Naive B cell (primary cell): ENCODE results near the gene SYTL1. TPM values are rescaled to one million over a fixed set of nuclear protein-coding genes. Genes with fewer than 3 reads are reported as not detected.

Experiments
- ATAC-seq, 2 donors: fragments of 150-1000 bp; cut with Tn5 transposase; 2 replicates each; pipeline ENCODE4 v1.10.0; 2021; ENCODE audit warnings: low read depth in 2 of 2, mild to moderate bottlenecking in 2 of 2, moderate library complexity in 2 of 2
- DNase-seq: peaks from one replicate; pipeline ENCODE4 v3.0.0; 2022
- H3K27ac Mint-ChIP-seq, 6 donors: one replicate each; pipeline ENCODE4 v1.8.0; 2020 to 2022; ENCODE audit warnings: mild to moderate bottlenecking in 6 of 6, mixed read lengths in 6 of 6, moderate library complexity in 5 of 6, inconsistent platforms in 2 of 6
- H3K27me3 Mint-ChIP-seq, 3 donors: one replicate each; pipeline ENCODE4 v1.8.0; 2021 to 2022; ENCODE audit warnings: mixed read lengths in 3 of 3, mild to moderate bottlenecking in 1 of 3
- H3K36me3 Mint-ChIP-seq, 2 donors: one replicate each; pipeline ENCODE4 v1.8.0; 2020 to 2022; ENCODE audit warnings: mixed read lengths in 2 of 2, inconsistent platforms in 1 of 2, mild to moderate bottlenecking in 1 of 2
- H3K4me1 Mint-ChIP-seq, 3 donors: one replicate each; pipeline ENCODE4 v1.8.0; 2020 to 2022; ENCODE audit warnings: mixed read lengths in 3 of 3, inconsistent platforms in 1 of 3, mild to moderate bottlenecking in 1 of 3, moderate library complexity in 1 of 3
- H3K4me3 Mint-ChIP-seq, 8 donors: one replicate each; pipeline ENCODE4 v1.8.0; 2020 to 2022; ENCODE audit warnings: mild to moderate bottlenecking in 8 of 8, mixed read lengths in 8 of 8, moderate library complexity in 8 of 8, inconsistent platforms in 2 of 8
- H3K9me3 Mint-ChIP-seq, 7 donors: one replicate each; pipeline ENCODE4 v1.8.0; 2020 to 2022; ENCODE audit warnings: mixed read lengths in 7 of 7, mild to moderate bottlenecking in 5 of 7, inconsistent platforms in 2 of 7, moderate library complexity in 1 of 7
- polyA plus RNA-seq, 6 donors: library from polyadenylated mRNA; unstranded; fragments of 300-500 nt; fragmentation: Illumina TruSeq; gene quantifications; one replicate each; pipeline ENCODE4 v1.2.3, GENCODE V29; 2021; ENCODE audit warnings: low read depth in 6 of 6

Gene SYTL1
- polyA plus RNA-seq, 6 donors from 2014 or later = 63.3 to 110 (median 79.9) TPM

DNA sequence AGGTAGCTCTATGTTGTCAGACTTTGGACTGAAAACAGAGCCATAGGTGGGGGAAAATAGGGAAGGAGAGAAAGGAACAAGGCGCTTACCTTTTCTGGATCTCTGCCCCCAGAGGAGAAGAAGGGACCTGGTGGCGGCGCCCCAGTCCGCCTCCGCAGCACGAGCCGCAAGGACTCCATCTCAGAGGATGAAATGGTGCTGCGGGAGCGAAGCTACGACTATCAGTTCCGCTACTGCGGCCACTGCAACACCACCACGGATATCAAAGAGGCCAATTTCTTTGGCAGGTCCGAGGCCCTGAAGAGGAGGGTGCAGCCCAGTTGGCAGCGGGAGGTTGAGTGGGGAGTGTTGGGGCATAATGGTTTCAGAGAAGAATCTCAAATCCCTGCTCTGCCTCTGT is 38.3 kb upstream of the SYTL1 start:
- Mint-ChIP-seq H3K27ac (peak overlapping the region in 1 of 6 donors; percentile 56), H3K9me3 (no peaks in the 10 kb centered on the region), H3K4me3 (no peak overlapping the region), H3K27me3 (no peaks in the 10 kb centered on the region), H3K4me1 (peaks cover 9 to 13% (median 12%) of the 10 kb centered on the region in 3 donors), H3K36me3 (peaks cover 6 to 11% of the 10 kb centered on the region in 2 donors)
- DNase-seq (no peak), ATAC-seq (no peak)

DNA sequence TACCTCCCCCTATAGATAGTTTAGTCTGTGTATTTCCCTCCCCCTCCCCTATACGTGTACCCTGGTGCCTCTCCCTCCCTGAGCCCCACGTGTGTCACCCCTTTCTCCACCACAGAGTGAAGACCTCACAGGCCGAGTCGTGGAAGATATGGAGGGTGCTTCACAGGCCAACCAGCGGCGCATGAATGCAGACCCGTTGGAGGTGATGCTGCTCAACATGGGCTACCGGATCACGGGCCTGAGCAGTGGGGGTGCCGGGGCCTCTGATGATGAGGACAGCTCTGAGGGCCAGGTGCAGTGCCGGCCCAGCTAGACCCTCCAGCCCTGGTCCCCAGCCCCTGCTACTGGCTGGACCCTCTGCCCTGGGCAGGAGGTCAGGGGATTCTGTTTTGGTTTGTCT is 35.8 kb upstream of the SYTL1 start:
- H3K9me3 Mint-ChIP-seq = no peaks in the 10 kb centered on the region
- no peak overlapping the region for H3K4me3 Mint-ChIP-seq
- DNase-seq = no peak
- ATAC-seq = no peak
- peaks cover under 1 to 5% (median 2%) of the 10 kb centered on the region in 3 donors for H3K4me1 Mint-ChIP-seq
- no peak overlapping the region for H3K27ac Mint-ChIP-seq
- no peaks in the 10 kb centered on the region for H3K27me3 Mint-ChIP-seq
- H3K36me3 Mint-ChIP-seq = no peaks in the 10 kb centered on the region

DNA sequence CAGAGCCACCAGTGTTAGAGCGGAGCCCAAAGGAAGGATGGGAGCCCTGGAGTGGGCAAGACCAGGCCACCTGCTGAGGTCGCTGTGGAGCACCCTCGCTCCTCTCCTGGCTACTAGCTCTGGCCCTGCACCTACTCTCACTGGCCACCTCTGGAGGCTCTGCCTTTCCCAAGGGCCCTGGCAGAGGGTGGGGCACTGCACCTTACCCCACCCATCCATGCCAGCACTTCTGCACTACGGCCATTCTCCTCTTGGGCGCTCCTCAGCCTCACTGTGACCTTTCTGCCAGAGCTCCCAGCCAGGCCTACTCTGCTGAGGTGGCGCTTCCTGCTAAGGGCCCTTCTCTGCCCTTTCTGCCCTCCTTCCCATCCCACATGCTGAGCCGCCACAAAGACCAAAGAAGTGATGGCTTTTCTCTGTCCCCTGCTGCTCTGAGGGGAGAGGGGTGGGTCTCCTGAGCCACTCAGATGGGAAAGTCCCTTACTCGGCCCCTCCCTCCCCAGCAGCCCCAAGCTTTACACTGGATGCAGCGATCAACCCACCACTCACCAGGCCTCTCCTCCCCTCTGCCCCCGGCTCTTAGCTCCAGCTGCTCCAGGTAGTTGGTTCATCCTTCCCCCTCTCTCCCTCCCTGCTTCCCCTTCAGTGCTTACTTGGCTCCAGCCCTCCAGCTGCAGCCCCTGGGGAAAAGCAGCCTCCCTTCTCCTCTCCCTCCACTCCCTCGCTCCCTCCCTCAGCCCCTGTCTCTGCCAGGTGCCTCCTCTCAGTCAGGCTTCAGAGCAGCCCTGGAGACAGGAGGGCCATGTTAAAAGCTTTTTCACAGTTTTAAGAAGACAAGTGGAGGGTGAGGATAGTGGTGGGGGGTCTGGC is 34.7 kb upstream of the SYTL1 start:
- Mint-ChIP-seq H3K4me3 (no peak overlapping the region), H3K4me1 (peaks cover 0 to under 1% (median 0%) of the 10 kb centered on the region in 3 donors), H3K9me3 (no peaks in the 10 kb centered on the region), H3K27ac (peak overlapping the region in 2 of 6 donors; percentile 29 to 65), H3K36me3 (no peaks in the 10 kb centered on the region), H3K27me3 (no peaks in the 10 kb centered on the region)
- no peak for DNase-seq
- no peak for ATAC-seq

DNA sequence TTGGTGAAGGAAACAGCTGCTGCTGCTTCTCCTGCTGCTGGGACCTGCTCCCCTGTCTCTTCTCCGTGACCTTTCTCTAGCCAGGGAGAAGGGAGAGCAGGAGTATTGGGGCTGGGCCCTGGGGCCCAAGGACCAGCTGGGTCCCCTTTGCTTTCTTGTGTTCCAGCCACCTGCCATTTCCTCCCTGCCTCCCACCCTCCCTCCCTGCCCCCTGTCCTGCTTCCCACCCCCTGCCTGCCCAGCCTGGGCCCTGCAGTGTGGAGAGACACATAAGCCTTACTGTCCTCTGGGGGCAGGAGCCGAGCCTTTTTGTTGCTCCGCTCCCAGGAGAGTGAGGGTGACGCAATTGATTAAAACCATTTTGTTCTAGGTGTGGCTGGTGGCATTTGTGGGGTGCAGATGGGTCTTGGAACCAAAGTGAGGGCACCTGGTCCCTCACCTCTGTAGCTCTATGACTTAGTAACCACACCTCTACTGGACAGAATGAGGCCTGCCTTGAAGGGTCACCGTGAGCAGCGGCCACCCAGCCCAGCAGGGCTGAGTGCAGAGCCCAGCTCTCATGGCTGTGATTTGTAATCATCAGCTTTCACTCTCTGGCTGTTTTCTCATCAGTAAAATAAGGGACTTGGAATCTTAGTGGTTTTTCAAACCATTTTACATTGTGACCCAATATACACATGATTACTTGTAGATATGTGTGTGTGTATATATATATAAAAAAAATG is 33.8 kb upstream of the SYTL1 start:
- no peak for DNase-seq
- no peaks in the 10 kb centered on the region for H3K27me3 Mint-ChIP-seq
- no peaks in the 10 kb centered on the region for H3K9me3 Mint-ChIP-seq
- H3K27ac Mint-ChIP-seq = no peak overlapping the region
- H3K36me3 Mint-ChIP-seq = no peaks in the 10 kb centered on the region
- H3K4me1 Mint-ChIP-seq = no peaks in the 10 kb centered on the region
- no peak for ATAC-seq
- no peak overlapping the region for H3K4me3 Mint-ChIP-seq

DNA sequence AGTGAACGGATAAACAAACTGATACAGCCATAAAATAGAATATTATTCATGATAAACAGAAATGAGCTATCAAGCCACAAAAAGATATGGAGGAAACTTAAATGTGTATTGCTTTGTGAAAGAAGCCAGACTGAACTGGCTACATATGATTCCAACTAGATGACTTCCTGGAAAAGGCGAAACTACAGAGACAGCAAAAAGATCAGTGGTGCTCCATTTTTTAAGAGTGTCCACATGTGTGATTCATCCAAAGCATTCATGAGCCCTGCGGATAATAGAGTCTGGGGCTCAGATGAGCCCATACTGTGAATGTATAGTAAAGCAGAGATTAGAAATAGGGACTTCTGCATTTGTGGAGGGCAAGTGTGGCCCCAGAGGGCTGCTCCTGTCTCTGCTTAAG is 27.7 kb upstream of the SYTL1 start:
- no peaks in the 10 kb centered on the region for H3K9me3 Mint-ChIP-seq
- ATAC-seq (no peak), DNase-seq (no peak)
- peak overlapping the region in 1 of 6 donors; percentile 49 for H3K27ac Mint-ChIP-seq
- peaks cover 0 to 4% (median 0%) of the 10 kb centered on the region in 3 donors for H3K4me1 Mint-ChIP-seq
- H3K36me3 Mint-ChIP-seq = no peaks in the 10 kb centered on the region
- H3K4me3 Mint-ChIP-seq = no peak overlapping the region
- no peaks in the 10 kb centered on the region for H3K27me3 Mint-ChIP-seq

DNA sequence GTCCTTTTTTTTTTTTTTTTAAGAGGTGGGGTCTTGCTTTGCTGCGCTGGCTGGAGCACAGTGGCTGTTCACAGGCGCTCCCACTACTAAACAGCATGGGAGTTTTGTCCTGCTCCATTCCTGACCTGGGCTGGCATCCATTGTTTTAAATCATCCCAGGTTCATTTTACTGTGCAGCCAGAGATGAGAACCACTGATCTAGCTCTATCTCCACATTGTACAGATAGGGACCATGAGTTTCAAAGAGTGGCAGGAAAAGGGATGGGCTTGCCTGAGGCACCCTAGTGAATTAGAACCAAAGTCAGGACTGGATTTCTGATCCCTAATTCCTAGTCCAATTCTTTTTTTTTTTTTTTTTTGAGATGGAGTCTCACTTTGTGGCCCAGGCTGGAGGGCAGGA is 27.1 kb upstream of the SYTL1 start:
- Mint-ChIP-seq H3K4me1 (peaks cover 0 to 4% (median 0%) of the 10 kb centered on the region in 3 donors), H3K4me3 (no peak overlapping the region), H3K27me3 (peaks cover 0 to 3% (median 2%) of the 10 kb centered on the region in 3 donors), H3K9me3 (no peaks in the 10 kb centered on the region), H3K36me3 (no peaks in the 10 kb centered on the region), H3K27ac (peak overlapping the region in 1 of 6 donors; percentile 49)
- ATAC-seq (no peak), DNase-seq (no peak)

DNA sequence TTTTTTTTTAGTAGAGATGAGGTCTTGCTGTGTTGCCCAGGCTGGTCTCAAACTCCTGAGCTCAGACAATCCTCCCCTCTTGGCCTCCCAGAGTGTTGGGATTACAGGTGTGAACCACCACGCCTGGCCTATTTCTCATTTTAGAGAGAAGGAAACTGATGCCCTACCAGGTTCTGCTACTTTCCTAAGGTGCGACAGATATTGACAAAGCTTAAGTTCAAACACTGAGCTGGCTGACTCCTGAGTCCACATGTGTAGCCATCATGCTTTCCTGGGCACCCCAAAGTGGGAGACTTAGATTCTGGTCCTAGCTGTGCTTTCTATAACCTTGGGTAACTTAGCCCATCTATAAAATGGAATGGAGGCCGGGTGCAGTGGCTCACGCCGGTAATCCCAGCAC is 25.0 kb upstream of the SYTL1 start:
- H3K4me3 Mint-ChIP-seq = no peak overlapping the region
- ATAC-seq = no peak
- no peaks in the 10 kb centered on the region for H3K9me3 Mint-ChIP-seq
- peaks cover 7 to 10% (median 8%) of the 10 kb centered on the region in 3 donors for H3K4me1 Mint-ChIP-seq
- H3K36me3 Mint-ChIP-seq = no peaks in the 10 kb centered on the region
- H3K27ac Mint-ChIP-seq = no peak overlapping the region
- peaks cover 0 to 15% (median 11%) of the 10 kb centered on the region in 3 donors for H3K27me3 Mint-ChIP-seq
- no peak for DNase-seq

DNA sequence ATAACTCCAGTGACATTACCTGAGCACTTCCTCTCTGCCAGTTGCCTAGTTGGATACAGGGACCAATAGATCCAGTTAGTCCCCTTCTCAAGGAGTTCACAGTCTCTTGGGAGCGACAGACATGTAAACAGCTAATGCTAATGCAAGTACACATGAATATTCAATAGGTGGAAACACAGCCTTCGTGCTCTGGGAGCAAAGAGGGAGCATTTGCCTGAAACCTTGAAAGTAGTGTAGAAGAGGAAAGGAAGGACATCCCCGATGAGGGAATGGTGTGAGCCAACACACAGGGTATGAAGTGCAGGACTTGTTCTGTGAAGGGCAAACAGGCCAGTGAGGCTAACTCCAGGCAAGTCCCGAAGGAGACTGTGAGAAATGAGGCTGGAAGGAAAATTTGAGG is 23.7 kb upstream of the SYTL1 start:
- DNase-seq (no peak), ATAC-seq (no peak)
- Mint-ChIP-seq H3K9me3 (no peaks in the 10 kb centered on the region), H3K27ac (no peak overlapping the region), H3K4me1 (peaks cover 15 to 20% (median 16%) of the 10 kb centered on the region in 3 donors), H3K36me3 (no peaks in the 10 kb centered on the region), H3K4me3 (peak overlapping the region in 2 of 8 donors; percentile 33 to 35), H3K27me3 (peaks cover 0 to 15% (median 11%) of the 10 kb centered on the region in 3 donors)

DNA sequence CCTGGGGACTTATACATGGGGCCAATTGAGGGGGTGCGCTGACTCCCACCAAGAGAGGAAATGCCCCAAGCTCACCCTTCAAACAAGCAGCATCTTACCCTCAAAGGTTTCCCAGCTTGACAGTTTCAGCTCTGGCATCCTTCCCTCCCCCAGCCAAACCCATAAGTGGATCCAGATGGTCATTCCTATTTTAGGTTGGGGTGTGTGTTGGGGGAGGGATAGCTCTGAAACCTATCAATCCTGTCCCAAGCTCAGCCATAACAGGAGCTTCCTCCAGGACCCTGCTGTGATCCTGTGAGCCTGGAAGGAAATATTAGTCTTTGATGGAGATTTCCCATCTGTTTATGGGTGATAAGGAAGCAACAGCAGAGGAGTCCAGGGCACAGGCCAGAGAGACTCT is 23.2 kb upstream of the SYTL1 start:
- Mint-ChIP-seq H3K27me3 (peaks cover 0 to 15% (median 11%) of the 10 kb centered on the region in 3 donors), H3K4me3 (no peak overlapping the region), H3K9me3 (no peaks in the 10 kb centered on the region), H3K4me1 (peaks cover 16 to 24% (median 20%) of the 10 kb centered on the region in 3 donors), H3K36me3 (no peaks in the 10 kb centered on the region), H3K27ac (no peak overlapping the region)
- ATAC-seq (no peak), DNase-seq (no peak)

DNA sequence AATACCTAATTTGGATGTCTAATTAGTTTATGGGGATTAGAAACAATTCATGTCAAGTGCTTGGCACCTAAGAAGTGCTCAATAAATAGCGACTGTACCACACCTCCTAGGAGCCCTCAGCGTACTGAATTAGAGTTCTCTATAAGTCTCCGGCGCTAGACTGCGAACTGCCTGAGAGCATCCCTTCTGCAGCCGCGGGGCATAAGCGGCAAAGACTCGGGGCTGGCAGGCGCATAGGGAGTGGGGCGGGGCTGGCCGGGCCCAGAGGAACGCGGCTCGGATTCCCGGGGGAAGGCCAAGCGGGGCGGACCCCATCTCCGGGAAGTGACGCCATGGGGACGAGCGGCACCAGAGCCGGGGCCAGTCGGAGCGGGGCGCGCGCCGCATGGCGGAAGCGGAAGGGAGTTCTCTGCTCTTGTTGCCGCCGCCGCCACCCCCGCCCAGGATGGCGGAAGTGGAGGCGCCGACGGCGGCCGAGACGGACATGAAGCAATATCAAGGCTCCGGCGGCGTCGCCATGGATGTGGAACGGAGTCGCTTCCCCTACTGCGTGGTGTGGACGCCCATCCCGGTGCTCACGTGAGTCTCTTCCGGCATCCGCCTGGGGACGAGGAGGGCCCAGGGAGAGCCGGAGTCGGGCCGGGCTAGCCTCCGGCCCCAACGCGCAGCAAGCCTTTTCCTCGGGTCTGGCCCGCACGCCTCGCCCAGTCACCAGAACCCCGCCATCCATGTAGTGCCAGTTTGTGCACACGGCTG is 19.8 kb upstream of the SYTL1 start, which contains the start of gene TMEM222:
TMEM222 (plus strand) TSS at position 351 of the 756 bp plus-strand sequence; CDS start at position 386, 35 bp downstream.
- ATAC-seq = peak; percentile 95
- DNase-seq = peak; percentile 98
- peaks cover 0 to 15% (median 11%) of the 10 kb centered on the region in 3 donors for H3K27me3 Mint-ChIP-seq

DNA sequence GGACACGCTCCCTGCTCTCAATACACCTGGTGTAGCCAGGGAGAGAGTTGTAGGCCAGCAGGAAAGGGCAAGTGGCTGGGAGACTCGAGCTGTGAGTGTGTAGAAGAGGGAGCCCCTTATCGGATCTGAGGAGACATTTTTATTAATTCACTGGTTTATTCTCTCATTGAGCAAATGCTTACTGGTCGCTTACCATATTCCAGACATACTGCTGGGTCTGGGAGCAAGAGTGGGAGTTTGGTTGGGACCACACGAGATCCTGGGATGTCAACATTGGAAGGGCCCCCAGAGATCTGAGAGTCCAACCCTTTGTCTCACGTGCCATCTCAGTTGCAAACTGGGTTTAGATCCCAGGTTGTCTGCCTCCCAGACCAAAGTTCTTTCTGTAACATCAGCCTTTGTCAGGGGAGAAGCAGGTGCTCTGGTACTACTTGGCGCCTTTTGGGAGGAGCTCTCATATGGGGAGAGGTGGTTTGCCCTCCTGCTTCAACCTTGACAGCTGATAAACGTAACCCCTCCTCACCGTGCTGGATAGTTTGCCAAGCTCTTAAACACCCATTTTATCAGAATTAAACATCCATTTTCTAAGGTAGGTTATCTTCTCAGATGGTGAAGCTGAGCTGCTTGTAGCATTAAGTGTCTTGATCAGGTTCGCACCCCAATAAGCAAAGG is 19.1 kb upstream of the SYTL1 start:
- Mint-ChIP-seq H3K27me3 (peaks cover 0 to 15% (median 11%) of the 10 kb centered on the region in 3 donors), H3K4me3 (peak overlapping the region; percentile 93 to 98 (median 96)), H3K36me3 (no peaks in the 10 kb centered on the region), H3K9me3 (no peaks in the 10 kb centered on the region), H3K27ac (peak overlapping the region; percentile 94 to 98 (median 96)), H3K4me1 (peaks cover 26 to 58% (median 44%) of the 10 kb centered on the region in 3 donors)
- DNase-seq (no peak), ATAC-seq (no peak)

More for the DNA sequence above, 19.8 kb upstream of the SYTL1 start, which contains the start of gene TMEM222:
- Mint-ChIP-seq H3K4me3 (peak within 1 kb of the TSS; percentile 93 to 98 (median 96)), H3K36me3 (no peaks in the 10 kb centered on the region), H3K27ac (peak within 1 kb of the TSS; percentile 94 to 98 (median 96)), H3K4me1 (peaks cover 26 to 53% (median 44%) of the 10 kb centered on the region in 3 donors), H3K9me3 (no peaks in the 10 kb centered on the region)

DNA sequence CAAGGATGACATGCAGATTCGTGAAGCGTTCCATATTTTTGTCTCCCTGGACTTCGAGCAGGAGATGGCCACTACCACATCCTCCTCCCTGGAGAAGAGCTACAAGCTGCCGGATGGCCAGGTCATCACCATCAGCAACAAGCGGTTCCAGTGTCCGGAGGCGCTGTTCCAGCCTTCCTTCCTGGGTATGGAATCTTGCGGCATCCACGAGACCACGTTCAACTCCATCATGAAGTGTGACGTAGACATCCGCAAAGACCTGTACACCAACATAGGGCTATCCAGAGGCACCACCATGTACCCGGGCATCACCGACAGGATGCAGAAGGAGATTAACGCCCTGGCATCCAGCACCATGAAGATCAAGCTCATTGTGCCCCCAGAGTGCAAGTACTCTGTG is 16.5 kb upstream of the SYTL1 start:
- peak overlapping the region in 2 of 6 donors; percentile 49 to 84 for H3K27ac Mint-ChIP-seq
- DNase-seq = no peak
- peaks cover 0 to 5% of the 10 kb centered on the region in 2 donors for H3K36me3 Mint-ChIP-seq
- peak overlapping the region in 2 of 8 donors; percentile 22 to 98 for H3K4me3 Mint-ChIP-seq
- no peak for ATAC-seq
- peaks cover 31 to 80% (median 62%) of the 10 kb centered on the region in 3 donors for H3K4me1 Mint-ChIP-seq
- H3K9me3 Mint-ChIP-seq = no peaks in the 10 kb centered on the region
- H3K27me3 Mint-ChIP-seq = peaks cover 0 to 7% (median 6%) of the 10 kb centered on the region in 3 donors
